ENCODE data around the gene KRT2.

- TF ChIP-seq CTCF (IDR thresholded peaks at IDR 0.05) = no peak
- TF ChIP-seq EZH2 (IDR thresholded peaks at IDR 0.05; ENCODE audit: borderline replicate concordance, insufficient read depth, low read depth, low read length, poor library complexity, severe bottlenecking) = no peak
These were observed 32.4 kb upstream of the KRT2 start for GRCh38 chr12:52684431-52684830.

Data from B cell (primary cell).